Activated naive CD4-positive, alpha-beta T cell treated with anti-CD3 and anti-CD28 coated beads, Interleukin-2, amount 50 U/mL, for 16 hours (primary cell): ENCODE results near the gene VAV2.
A peak's percentile ranks its signal among the peaks of the same experiment; 100 is the strongest.

Experiments
- DNase-seq: peaks from one replicate; pipeline ENCODE4 v3.0.0-alpha.2; 2020

Gene VAV2

DNA sequence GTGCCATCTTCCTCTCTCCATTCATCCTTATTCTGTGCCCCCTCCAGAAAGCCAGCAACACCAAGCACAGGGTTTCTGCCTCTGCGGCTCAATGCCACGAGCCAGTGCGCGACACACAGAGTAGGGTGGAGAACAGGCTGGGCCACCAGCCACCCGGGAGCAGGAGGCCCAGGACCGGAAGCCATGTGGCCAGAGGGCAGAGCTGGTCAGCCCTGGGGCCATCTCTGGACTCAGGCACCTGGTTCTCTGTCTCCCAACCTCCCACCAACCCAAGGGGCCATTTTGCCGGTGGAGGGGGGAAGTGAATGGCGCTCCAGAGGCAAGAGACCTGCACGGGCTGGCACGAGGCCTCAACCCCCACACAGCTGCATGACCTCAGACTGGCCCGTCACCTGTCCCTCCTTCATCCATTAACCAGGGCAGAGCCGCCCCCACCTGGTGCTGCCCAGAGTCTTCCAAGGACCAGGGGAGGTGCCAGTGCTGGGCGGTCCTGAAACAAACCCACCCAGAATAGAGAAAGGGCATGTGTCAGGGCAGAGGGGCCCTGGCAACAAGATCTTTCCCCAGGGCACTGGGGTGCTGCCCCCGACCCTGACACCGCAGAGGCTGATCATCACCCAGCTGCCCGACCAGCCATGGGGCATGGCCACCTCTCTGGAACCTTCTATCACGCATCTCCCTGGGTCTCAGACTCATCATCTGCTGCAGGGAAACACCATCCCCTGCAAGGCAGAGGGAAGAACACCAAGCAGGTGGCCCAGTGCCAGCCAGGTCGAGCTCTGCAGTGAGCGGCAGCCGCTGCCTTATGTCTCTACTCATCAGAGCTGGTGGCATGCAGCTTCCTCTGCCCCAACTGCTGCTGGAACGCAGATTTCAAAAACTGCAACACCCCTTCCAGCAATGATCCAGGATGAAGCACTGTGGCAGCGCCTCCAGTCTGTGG lies 11.9 kb downstream of the VAV2 start:
- DNase-seq, result peak; percentile 6

DNA sequence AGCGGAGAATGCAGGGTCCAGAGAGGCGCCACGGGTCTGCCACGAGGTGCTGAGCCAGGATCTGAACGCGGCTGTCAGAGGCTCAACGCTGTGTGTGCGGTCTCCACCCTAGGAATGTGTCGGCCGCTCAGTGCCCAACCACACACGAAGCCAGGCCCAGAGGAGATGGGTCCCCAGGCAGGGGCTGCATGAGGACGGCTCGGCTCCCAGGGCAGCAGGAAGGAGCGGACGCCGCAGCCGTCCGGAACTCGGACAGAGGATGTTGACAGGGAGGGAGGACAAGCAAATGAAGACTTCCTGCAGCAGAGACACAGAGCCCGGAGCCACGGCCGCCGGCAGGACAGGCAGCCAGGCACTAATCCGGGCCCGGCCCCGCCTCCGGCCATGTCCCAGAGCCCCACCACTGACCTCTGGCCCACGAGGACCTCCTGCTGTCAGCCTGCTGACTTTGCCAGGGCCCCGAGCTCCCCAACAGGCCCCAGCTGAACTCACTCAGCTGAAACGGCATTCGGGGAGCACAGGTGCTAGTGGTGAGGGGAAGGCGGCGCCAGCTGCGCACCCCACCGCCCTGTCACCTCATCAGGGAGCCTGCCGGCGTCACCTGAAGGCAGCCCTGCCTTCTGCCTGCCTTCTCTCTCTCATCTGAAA lies 12.7 kb downstream of the VAV2 start:
- DNase-seq, result peak; percentile 5

DNA sequence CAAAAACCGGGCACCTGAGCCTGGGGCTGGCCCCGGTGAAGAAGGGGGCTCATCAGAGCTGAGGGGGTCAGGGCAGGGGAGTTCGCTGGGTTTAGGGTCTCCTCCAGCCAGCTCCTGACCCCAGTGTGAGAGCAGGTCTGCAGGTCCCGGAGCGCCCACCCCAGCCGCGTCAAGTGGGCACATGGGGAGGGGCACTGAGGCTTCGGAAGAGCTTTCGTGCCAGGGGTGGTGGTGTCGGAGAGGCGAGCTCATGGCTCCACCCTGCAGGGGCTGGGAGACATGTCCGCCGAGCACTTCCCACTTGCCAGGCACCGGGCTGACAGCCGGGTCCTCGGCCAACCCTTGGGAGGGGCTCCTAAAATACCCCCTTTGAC lies 13.2 kb downstream of the VAV2 start:
- peak; percentile 2 for DNase-seq

DNA sequence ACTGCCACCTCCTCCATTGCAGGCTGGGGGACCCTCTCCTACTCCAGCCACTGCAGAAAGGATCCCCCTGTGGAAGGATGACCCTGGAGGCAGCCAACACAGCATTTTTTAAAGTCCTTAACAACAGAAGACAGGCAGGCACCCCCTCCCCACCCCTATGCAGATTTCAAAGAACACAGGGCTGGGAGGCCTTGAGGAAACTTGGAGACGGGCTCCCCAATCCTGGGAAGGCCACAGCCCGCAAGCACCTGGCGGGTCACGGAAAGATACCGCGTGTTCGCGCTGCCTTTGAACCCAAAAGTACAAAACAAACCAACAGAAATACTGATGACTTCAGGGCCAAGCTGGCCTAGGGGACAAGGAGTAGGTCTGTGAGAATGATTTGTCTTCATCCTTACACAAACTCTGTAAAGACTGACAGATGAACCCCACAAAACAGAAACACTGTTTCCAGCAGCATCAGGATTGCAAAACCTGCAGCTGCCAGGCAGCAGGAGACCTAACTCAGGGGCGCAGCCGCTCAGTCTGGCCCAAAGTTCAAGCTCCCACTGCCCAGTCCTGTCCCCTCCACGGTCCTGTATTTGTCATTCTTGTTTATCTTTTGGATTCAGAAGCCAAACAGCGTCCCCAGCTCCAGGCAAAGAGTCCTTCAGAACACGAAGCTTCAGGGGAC lies 13.8 kb downstream of the VAV2 start:
- no peak for DNase-seq

DNA sequence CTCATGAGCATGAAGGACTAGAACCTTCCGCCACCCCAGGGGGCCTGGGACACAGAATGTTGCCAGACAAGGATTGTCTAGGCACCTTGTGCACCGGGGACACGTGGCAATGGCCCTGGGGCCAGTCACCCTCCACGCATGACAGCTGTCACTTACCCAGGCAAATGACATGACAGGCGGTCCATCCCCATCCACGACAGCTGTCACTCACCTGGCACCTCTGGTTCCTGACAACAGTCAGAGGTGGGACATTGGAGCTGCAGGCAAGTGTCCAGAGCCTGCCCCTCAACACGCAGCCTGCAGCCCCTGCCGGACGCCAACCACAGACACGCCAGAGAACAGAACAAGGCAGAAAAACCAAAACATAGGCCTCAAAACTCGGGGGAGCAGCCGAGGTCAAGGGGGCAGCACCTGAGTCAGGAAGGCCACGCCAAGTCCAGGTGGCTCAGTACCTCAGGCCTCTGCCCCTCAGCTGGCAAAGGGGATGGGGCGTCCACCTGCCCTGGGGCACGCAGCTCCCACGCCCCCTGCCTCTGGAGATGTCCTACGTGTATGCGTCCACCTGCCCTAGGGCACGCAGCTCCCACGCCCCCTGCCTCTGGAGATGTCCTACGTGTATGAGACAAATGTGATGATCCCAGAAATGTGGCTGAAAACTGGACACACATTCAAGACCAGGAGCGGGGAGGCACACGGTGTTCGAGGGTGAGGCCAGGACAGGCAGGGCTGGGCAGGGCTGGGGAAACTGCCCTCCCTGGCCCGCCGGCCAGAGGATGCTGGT lies 14.5 kb downstream of the VAV2 start:
- DNase-seq, result peak; percentile 3

DNA sequence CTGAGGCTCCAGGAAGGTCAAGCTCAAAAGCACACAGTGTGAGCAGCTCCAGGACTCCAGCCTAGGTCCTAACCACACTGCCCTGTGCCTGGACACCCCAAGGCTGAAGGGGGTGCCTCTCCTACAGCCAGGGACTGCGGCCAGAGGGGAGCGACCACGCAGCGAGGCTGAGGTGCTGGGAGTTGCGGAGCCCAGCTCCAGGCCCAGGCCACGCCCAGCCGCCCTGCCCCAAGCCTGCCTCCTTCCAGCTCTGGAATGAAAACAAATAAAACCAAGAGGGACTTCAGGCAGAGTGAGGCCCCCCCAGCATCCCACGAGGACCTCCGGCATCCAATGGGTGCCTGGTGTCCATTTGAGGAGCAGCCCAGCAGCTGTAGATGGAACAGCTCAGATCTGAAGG lies 15.2 kb downstream of the VAV2 start:
- peak; percentile 2 for DNase-seq

DNA sequence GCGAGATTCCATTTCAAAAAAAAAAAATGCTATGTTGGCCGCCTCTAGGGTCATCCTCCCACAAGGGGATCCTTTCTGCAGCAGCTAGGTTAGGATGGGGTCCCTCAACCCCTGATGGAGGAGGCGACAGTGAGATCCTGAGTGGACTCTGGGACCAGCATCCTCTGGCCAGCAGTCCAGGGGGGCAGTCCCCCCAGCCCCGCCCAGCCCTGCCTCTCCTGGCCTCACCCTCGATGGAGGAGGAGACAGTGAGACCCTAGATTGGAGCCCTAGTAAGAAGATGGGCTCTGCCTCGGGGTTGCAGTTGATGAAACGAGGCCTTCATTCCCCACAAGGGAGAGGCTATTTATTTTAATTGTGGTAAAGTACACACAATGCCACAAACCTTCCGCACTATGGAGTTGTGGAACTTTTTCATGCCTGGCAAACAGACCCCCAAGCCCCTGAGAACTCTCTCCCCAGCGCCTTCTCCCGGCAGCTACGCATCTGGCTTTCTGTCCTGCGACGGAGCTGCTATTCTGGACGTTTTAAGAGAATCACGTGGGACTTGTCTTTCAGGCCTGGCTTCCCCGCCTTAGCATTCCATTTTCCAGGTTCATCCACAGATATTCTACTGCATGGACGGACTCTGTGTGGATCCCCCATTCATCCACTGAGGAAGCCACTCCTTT lies 15.8 kb downstream of the VAV2 start:
- no peak for DNase-seq

DNA sequence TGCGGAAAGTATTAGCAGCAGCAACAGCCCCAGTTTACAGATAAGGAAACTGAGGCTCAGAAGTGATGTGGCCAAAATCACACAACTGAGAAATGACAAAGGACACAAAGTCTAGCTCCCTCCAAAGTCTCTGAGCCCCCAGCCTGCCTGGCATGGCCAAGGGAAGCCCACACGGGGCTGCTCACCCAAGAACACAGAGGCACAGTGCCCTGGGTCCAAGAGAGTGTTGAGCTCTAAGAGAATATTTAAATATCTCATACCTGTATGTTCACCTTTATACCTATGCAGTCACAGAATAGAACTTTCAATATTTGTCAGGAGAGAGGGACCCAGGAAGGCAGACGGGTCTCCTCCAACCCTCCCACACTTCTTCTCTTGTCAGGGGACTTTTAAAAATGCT lies 16.6 kb downstream of the VAV2 start:
- no peak for DNase-seq

DNA sequence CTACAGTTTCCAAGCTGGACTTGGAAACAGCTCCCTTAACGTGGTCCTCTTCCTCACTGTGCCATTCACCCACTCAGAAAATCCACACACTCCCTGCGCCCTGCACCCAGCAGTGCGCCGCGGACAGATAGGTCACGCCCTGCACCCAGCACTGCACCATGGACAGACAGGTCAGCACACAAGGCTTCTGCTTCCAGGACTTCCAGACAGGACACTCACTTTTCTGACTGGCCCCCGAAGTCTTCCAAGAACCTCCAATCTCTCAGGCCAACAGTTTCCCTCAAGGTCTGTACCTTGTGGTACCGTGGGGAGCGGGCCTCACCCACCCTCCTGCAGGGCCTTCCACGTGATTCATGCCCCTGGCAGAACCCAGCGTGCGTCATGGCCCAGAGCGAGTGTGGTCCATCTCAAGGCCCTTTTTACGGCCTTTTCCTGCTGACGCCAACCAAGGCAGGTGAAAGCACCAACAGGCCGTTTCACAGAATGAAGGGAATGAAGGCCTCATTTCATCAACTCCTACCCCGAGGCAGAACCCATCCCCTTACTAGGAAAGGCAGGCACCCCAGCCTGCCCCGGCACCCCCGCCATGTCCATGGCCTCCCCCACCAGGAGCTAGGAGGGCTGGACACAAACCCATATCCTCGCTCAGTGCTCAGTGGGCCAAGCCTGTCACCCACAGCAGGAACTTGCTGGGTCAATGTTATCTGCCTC lies 17.3 kb downstream of the VAV2 start:
- peak; percentile 2 for DNase-seq

DNA sequence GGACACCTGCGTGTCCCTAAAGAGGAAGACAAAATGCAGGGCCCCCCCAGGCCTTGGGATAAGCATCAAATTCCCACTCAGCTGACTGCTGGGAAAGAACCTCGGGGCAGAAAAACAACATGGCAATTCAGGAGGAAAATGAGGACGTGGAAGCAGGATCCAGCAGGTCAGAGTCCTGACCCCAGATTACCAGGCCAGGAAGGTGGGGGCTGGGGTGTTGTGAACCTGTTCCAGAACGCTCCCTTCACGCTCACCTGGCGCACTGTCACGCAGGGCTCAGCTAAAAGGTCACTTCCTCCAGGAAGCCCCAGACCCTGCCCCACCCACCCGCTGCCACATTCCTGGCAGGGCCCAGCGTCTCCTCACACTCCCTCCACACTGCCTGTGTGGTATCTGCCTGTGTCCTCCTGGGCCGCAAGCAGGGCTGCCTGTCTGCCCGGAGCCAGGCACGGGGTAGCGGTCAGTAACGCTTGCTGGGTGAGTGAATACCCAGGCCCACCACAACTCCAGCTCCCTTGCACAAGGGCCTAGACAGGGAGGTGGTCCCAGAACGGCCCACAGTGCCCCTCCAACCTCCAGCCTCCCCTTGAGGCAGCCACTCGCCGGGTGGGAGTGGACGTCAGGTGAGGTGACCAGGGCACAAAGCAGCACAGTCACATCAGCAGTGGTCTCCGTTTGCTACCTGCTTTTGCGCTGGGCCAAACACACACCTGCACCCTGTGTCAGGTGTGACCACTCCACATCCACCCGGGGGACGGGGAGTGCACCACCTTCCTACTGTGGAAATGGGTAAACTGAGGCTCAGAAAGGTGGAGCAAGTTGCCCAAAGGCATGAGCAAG lies 18.1 kb downstream of the VAV2 start:
- peak; percentile 5 for DNase-seq

DNA sequence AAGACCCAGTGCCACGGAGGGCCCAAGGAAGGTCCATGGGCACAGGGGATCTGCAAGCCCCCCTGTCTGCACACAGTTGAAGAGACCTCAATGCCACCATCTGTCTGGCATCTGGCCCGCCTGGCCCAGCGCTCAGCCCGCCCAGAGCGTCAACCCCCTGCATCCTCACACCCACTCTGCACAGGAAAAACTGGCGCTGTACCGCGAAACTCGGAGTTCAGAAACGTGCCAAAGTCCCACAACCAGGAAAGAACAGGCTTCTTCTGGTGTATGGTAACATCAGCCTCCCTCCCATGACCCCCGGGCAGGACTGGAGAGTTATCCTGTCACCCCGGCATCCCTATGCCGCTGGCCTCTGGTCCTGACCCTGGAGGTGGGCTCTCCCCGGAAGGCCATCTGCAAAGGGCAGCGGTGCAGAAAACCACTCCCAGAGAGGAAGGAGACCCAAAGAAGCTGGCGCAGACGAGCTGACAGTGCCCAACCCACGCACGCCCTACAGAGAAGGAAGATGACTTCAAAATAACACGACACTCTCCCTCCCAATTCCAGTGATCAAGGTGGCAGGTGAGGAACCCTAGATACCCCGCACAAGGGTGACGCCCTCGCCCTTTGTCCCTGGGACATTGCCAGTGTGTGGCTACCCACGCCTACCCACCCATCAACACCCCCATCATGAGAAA lies 18.9 kb downstream of the VAV2 start:
- peak; percentile 5 for DNase-seq

DNA sequence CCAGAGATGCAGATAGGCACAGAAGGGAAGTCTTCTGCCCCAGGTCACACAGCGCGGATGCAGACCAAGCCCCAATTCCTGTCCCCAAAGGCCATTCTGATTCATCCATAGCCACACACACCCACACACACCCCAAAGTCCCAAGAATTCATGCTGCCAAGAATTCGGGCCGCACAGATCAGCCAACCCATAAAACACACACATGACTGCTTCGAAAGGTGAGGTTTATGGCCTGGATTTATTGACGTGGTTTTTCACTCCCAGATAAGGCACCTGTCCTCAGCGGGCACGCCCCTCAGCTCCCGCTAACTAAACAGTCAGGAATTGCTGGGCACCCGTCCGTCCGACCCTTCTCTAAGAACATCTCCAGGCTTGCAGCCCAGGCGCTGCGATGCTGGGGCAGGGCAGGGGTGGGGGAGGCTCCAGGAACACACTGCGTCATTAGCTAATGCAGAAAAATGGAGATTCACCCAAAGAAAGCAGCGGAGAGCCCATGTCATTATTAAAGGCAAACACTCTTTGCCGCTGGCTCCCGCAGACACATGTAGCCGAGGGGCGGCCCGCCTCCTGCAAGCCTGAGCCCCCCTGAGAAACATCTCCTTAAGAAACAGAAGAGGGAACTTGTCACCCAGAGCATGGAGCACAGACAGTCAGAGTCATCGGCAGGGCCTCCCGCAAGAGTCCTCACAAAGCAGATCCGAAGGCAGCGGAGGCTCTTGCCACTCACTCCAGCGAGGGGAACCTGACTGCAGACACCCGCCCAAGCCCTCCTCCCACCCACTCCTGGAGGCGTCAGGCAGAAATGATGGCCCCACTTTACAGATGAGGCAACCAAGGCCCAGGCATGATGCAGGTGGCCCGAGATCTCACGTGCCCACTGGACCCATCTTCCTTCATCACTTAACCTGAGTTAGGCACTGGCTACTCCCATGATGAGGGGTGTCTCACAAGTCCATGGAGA lies 19.9 kb downstream of the VAV2 start:
- DNase-seq, result no peak

DNA sequence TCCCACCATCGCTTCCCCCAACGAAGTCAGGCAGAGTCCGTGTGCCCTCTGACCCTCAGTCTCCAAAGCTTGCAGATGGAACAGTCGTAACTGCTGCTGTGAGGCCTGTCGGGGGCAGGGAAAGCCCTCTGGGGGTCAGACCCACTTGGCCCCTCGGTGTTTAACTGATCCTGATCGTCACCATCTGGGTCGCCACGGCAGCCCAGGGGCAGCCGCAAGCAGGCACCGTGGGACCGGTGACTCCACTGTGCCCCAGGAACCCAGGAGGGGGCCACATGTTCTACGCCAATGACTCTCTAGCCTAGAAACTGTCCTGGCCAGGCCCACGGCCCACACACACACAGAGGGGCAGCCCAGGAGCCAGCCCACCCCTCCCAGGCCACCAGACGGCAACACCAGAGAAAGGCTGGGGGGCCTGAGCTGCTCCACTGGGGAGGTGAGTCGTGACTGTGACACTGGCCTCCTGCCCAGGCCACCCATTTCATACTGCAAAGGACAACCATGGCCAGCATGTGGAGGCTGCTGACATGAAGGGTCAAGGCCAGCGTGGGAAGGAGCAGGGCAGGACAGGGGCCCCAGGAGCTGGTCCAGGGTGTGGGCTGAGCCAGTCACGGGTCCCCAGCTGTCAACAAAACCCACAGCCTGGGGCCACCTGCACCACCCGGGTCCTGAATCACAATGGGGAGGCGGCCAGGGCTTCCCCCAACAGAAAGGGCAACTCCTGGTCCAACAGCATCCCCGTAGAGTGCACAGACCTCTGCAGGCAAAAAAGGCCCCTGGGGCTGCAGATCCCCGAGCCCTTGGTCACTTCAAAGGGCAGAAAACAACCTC lies 20.8 kb downstream of the VAV2 start:
- DNase-seq, result no peak

DNA sequence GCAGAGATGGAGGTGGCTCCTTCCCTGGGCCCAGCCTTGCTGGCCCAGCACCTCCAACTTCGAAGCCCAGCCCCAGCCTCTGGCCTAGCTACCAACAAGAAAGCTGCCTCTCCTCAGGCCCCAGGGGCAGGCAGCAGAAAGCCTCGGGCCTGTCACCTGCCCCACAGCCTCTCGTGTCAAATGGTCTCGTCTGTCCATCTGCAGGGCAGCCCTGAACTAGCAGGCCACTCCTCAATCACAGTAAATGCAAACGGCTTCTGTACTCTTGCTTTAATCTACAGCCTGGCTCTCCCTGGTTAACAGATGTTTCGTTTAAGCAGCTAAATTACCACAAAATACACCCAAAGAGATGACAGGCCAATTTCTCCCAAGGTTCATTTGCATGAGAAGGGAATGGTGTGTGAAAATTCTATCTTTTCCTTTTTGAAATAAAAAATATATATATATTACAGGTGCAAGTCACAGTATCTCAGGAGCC lies 21.5 kb downstream of the VAV2 start:
- no peak for DNase-seq

DNA sequence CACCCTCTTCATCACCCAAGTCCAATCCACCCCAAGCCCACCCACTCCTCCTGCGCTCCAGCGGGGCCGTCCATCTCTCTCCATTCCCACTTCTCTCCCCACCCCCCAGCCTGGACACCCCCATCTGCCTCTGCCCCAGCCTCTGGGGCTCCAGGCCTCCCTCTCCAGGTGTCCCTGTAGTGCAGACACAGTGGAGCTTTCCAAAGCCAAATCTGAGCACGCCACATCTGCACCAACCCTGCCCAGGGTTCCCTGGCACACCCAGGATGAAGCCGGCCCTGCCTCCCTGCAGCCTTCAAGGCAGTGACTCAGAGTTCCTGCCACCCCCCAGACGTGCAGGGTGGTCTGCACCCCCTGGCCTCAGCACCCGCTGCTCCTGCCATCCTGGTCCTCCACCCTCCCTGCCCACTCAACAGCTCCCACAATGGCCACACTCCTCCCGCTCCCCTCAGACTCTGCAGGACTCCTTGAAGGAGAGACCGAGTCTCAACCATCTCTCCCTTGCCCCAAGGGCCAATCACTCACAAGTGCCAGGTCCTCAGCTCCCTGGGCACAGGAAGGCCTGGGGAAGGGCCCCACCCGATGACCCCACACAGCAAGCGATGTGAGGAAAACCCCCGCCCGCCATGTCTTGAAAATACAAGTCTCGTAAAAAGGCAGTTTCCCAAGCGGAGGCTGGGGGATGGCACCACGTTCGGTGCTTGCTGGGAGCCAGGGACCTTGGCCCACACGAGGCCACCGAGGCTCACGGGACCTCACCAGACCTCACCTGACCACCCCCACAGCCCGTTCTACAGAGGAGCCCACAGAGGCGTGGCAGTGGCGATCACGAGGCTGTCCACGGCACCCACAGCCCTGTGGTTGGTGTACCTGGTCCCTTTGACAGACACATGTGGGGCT lies 22.2 kb downstream of the VAV2 start:
- DNase-seq, result no peak

DNA sequence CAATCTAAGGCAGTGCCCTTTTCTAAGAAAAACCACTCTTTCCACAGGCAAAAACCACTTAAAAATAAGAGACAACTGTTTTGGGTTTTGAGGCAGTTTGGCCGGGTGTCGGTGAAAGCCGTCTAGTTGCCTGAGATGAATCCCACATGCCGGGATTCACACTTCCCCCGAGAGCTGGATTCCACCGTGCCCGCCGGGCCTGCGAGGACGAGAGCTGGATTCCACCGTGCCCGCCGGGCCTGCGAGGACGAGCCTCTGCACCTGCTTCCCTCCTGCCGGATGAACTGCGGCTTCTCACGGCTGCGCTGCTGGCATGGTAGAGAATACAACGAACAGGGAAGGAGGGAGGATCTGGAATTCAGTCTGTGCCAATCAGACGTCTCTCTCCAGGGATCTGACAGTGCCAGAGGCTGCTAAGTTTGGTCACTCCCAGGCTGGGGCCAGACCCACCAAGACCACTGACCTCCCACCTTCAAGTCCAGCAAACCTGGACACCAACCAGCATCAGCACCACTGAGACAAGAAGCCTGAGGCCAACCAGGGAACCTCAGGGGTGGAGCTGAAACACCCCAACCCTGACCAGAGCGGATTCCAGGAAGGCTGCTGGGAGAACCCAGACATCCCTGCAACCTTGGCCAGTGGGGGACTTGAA lies 23.0 kb downstream of the VAV2 start:
- DNase-seq, result no peak
